DMS 273 treated with DMSO at 0.1 percent for 48 hours (cell line): Measurements from ENCODE around the gene BCAS4.
"Not testable (repeated sequence)": the region's sequence is repeated elsewhere in the genome, so short reads cannot be mapped to it uniquely, and the experiment has no call there.

Experiments
- DNase-seq: peaks from one replicate; lab custom pipeline; 2025; lab: John Stamatoyannopoulos, UW

Gene BCAS4

DNA sequence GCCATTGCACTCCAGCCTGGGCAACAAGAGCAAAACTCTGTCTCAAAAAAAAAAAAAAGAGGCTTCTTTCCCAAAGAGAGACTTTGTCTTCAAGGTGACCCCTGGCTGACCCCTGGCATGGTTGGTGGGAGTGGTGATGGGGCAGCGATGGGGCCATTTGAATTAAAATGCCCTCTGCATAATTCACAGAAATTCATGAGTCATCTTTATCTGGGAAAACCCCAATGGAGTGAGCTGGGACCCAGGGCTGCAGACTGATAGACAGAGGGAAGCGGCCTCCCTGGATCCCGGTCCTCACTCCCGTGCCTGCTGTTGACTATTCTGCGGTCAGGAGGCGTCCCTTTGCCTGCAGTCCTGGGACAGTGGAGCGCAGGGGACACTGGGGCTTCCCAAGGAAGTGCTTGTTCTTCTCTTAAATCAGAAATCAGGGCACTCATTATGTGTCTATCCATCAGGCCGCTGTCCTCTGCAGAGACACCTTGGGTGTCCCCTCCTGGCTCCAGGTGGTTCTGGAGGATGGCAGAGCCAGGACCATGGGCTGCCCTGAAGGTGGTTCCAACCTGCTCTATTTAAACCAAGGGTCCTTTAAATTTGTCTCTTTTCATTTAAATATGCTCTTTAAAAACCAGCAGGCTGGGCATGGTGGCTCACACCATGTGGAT, 23.3 kb upstream of the BCAS4 start:
- DNase-seq: not testable (repeated sequence)

DNA sequence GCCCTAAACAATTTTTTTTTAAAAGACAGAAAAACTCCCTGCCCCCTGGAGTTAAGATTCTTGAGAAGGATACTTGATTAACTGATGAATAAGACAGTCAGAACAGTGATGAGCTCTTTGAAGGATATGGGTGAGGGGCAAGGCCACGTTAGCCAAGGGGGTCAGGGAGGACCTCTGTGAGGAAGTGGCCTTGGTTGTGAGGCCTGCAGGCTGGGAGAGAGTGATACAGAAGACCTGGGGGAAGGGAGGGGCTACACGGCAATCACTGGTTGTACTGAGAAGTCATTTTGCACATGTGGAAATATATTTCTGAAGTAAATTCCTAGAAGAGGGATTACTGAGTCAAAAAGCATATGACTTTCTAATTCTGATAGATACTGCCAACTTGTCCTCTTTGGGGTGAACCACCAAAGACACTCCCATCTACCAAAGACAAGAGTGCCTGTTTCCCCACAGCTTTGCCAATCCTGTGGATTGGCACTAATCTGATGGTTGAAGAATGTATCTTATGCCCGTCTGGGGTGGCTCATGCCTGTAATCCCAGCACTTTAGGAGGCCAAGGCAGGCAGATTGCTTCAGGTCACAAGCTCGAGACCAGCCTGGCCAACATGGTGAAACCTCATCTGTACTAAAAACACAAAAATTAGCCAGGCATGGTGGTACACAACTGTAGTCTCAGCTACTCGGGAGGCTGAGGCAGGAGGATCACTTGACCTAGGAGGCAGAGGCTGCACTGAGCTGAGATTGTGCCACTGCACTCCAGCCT, 22.3 kb upstream of the BCAS4 start:
- DNase-seq: no peak

GRCh38 chr20:50774515-50774914, 20.3 kb upstream of the BCAS4 start:
- DNase-seq: no peak

DNA sequence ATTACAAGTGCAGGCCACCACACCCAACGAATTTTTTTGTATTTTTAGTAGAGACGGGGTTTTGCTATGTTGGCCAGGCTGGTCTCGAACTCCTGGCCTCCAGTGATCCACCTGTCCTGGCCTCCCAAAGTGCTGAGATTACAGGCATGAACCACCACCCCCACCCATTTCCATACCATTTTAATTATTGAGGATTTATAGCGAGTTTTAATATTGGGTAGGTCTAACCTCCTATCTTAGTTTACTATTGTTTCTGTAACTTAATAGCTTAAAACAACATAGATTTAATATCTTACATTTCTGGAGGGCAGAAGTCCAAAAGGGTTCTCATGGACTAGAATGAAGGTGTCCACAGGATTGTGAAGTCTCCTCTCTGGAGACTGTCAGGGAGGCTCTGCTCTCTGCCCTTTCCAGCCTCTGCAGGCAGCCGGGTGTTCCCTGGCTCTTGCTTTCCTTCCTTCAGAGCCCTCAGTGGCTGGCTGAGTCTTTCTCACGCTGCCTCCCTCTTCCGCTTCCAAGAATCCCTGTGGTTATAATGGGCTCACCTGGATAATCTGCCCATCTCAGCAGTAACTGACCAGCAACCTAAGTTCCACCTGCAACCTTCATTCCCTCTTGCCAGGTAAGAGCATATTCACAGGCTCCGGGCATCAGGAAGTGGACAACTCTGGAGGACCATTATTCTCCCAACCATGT, 18.6 kb upstream of the BCAS4 start:
- no peak for DNase-seq

- no peak for DNase-seq
Measured at GRCh38 chr20:50777373-50777772, 17.5 kb upstream of the BCAS4 start.

GRCh38 chr20:50778994-50779393, 15.9 kb upstream of the BCAS4 start:
- DNase-seq: not testable (repeated sequence)

DNA sequence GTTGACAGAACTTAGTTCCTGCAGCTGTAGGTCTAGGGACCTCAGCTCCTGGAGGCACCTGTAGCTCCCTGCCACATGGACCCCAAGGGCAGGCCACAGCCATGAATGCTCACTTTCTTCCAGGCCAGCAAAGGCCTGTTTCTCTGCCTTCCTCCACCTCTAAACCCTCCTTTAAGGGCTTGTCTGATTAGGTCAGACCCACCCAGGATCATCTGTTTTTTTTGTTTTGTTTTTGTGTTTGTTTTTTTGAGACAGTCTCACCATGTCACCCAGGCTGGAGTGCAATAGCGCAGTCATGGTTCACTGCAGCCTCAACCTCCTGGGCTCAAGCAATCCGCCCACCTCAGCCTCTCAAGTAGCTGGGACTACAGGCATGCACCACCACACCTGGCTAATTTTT, 11.5 kb upstream of the BCAS4 start:
- no peak for DNase-seq

- DNase-seq: no peak
Measured at GRCh38 chr20:50783903-50784302, 11.0 kb upstream of the BCAS4 start.

GRCh38 chr20:50784464-50784863, 10.4 kb upstream of the BCAS4 start:
- DNase-seq: no peak

DNA sequence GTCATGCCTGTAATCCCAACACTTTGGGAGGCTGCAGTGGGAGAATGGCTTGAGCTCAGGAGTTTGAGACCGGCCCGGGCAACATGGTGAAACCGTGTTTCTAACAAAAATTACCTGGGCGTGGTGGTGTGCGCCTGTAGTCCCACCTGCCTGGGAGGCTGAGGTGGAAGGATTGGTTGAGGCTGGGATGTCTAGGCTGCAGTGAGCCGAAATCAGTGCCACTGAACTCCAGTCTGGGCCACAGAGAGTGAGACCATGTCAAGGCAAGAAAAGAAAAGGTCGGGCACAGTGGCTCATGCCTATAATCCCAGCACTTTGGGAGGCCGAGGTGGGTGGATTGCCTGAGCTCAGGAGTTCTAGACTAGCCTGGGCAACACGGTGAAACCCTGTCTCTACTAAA, 8.2 kb upstream of the BCAS4 start:
- DNase-seq: no peak

- no peak for DNase-seq
Measured at GRCh38 chr20:50787181-50787580, 7.7 kb upstream of the BCAS4 start.

DNA sequence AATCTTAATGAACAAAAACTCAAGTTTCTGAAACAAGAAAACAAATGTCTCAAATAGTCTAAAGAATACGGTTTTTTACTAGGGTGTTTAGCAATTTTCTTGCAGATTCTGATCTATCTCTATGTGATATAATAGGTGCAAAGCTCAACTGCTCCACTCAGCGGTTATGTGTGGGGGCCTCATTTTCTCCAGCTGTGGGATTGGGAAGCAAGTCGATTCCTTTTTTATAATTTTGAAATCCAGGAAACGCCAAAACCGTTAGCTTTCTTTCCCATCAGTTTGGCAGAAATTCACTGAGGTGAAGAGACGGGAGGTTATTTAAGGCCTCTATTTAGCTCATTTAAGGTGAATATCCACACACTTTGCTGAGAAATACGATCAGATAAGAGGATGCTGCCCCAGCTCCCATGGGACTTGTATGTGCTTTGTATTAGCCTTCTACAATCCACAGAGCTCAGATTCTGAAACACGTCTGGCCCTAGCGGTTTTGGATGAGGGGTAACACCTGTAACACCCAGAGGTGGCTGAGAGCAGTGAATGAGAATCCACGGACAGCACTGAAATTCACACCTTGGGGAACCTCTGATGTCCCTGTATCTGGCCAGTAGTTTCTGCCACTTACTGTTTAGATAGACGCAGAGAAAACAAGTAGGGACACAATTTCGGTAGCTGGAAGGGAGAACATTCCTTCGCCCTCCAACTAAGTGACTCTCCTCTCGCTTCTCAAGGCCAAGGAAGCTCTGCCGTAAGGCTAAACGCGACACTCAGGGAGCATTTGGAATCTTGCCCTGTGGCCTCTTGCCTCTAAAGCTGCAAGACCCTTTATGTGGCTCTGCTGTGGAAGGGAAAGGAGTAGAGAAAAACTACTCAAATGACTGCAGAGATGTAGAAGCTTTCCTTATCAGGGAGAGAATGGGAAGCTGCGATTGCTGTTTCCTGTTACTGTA, 6.5 kb upstream of the BCAS4 start:
- DNase-seq: peak; percentile 8

DNA sequence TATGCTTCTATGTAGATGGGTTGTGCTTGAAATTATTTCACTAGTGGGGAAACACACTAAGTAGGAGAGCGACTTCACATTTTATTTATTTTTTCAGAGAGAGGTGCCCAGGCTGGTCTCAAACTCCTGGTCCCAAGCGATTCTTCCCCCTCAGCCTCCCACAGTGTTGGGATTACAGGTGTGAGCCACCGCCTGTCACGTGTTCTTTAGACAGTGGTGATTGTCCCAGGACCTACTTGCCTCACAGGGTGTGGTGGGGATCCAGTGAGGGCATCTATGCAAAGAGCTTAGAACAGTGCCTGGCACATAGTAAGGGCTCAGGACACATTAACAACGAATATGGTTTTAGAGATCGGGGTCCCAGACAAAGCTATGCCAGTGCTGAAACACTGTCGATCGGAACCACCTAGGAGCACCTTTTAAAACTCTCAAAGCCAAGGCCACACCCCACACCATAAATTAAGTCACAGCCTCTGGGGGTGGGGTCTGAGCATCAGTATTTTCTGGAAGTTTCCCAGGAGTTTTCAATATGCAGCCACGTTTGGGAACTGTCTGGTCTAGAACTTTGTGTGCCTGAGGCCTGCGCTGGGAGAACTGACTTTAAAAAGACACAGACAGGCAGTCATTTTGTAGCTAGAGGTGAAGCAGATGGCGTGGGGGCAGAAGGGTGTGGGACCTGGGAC, 4.8 kb upstream of the BCAS4 start:
- DNase-seq: no peak

- peak; percentile 53 for DNase-seq
Measured at GRCh38 chr20:50790651-50791277, 4.1 kb upstream of the BCAS4 start.

- peak; percentile 5 for DNase-seq
Measured at GRCh38 chr20:50792708-50793574, 1.9 kb upstream of the BCAS4 start.

DNA sequence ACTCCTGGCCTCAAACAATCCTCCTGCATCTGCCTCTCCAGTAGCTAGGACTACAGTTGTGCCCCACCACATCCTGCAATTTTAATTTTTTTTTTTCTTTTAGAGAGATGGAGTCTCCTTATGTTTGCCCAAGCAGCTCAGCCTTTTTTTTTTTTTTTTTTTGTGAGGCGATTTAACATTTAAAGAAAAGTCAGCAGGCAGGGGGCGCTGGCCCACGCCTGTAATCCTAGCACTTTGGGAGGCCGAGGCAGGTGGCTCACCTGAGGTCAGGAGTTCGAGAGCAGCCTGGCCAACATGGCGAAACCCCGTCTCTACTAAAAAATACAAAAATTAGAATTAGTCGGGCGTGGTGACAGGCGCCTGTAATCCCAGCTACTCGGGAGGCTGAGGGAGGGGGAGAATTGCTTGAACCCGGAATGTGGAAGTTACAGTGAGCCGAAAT, 1.3 kb upstream of the BCAS4 start:
- not testable (repeated sequence) for DNase-seq

GRCh38 chr20:50794181-50794845, 548 bp upstream of the BCAS4 start:
- DNase-seq: no peak

- no peak for DNase-seq
Measured at GRCh38 chr20:50797142-50797541, 2.3 kb downstream of the BCAS4 start.

- no peak for DNase-seq
Measured at GRCh38 chr20:50798650-50799049, 3.8 kb downstream of the BCAS4 start.
